CD4-positive, alpha-beta T cell treated with Interleukin-6 at 100 ng/mL for 8 hours (primary cell): ENCODE results near the gene PRDM16.

Source experiments
- DNase-seq: peaks from one replicate; pipeline ENCODE4 v3.0.0-alpha.2; 2020; ENCODE audit warnings: mixed read lengths, low spot score

Gene PRDM16

GRCh38 chr1:3208819-3209200 lies 139.8 kb downstream of the PRDM16 start:
- DNase-seq, result no peak

- no peak for DNase-seq
Measured at GRCh38 chr1:3209201-3209600, 140.2 kb downstream of the PRDM16 start.

- DNase-seq, result no peak
Measured at GRCh38 chr1:3211582-3212375, 142.8 kb downstream of the PRDM16 start.

GRCh38 chr1:3212453-3213355 lies 143.7 kb downstream of the PRDM16 start:
- no peak for DNase-seq

- DNase-seq, result no peak
Measured at GRCh38 chr1:3213730-3214129, 144.7 kb downstream of the PRDM16 start.

- DNase-seq, result no peak
Measured at GRCh38 chr1:3215198-3216014, 146.4 kb downstream of the PRDM16 start.

GRCh38 chr1:3216015-3216391 lies 147.0 kb downstream of the PRDM16 start:
- no peak for DNase-seq

- no peak for DNase-seq
Measured at GRCh38 chr1:3217181-3217641, 148.2 kb downstream of the PRDM16 start.

GRCh38 chr1:3217979-3218679 lies 149.1 kb downstream of the PRDM16 start:
- no peak for DNase-seq

GRCh38 chr1:3219005-3219790 lies 150.2 kb downstream of the PRDM16 start:
- no peak for DNase-seq

GRCh38 chr1:3219791-3220467 lies 150.9 kb downstream of the PRDM16 start:
- DNase-seq, result no peak

GRCh38 chr1:3221112-3222041 lies 152.4 kb downstream of the PRDM16 start:
- DNase-seq, result no peak

- DNase-seq, result no peak
Measured at GRCh38 chr1:3222042-3222692, 153.2 kb downstream of the PRDM16 start.

GRCh38 chr1:3225661-3226060 lies 156.7 kb downstream of the PRDM16 start:
- no peak for DNase-seq

- DNase-seq, result no peak
Measured at GRCh38 chr1:3226191-3226590, 157.2 kb downstream of the PRDM16 start.

- DNase-seq, result no peak
Measured at GRCh38 chr1:3226701-3227350, 157.8 kb downstream of the PRDM16 start.

GRCh38 chr1:3227351-3227704 lies 158.3 kb downstream of the PRDM16 start:
- no peak for DNase-seq

- DNase-seq, result no peak
Measured at GRCh38 chr1:3227893-3228292, 158.9 kb downstream of the PRDM16 start.
